ENCODE measurements around the gene ILK. TPM values are rescaled to one million over a fixed set of nuclear protein-coding genes. Genes with fewer than 3 reads are reported as not detected.

The ILK gene
- total RNA-seq, 2 experiments from 2014 or later, result 135 to 138 TPM

DNA sequence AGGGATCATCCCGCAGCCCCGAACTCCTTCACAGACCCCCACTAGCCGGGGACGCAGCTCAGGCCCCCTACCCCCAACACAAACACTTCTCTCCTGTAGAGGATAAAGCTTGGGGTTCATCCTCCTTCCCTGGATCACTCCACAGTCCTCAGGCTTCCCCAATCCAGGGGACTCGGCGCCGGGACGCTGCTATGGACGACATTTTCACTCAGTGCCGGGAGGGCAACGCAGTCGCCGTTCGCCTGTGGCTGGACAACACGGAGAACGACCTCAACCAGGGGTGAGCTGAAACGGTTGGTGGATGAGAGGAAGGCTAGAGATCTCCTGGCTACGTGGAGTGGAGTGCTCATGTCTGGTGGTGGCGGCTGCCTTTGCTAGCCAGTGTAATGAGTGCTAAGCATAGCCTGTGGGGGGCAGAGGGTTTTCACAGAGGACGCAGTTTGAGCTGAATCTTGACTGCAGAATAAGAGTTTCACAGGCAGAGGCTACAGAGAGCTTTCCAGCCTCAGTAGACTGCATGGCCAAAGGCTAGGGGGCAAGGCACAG is 580 bp downstream of the ILK start:
- Mint-ChIP-seq H3K9me3 (no peaks in the 10 kb centered on the region), H3K27me3 (no peaks in the 10 kb centered on the region), H3K4me3 (no peak overlapping the region), H3K27ac (no peak overlapping the region), H3K4me1 (peaks cover 20% of the 10 kb centered on the region), H3K36me3 (ENCODE audit: low read depth) (peaks cover 42% of the 10 kb centered on the region)
- ChIA-PET CTCF (interaction anchor here (0.5 to 4.0 kb wide), 16 partner anchors 8 to 151 kb away, joined by 3 to 64 read pairs (median 5); partner anchors contain the start of genes ARFIP2, MRPL17, TAF10 and TIMM10B), POLR2A (interaction anchor here (0.5 to 8.4 kb wide), 16 partner anchors 8 to 214 kb away, joined by 3 to 108 read pairs (median 6); partner anchors contain the start of genes ARFIP2, MRPL17, SMPD1 and TAF10)
- peak; percentile 68 for DNase-seq

- POLR2A ChIA-PET, result interaction anchor here (0.6 to 8.4 kb wide), 15 partner anchors 8 to 215 kb away, joined by 3 to 108 read pairs (median 6); partner anchors contain the start of genes ARFIP2, MRPL17, SMPD1 and TAF10
Measured at GRCh38 chr11:6604790-6605189, 1.2 kb downstream of the ILK start.

GRCh38 chr11:6606471-6607189 is 3.1 kb downstream of the ILK start:
- H3K9me3 Mint-ChIP-seq, result no peaks in the 10 kb centered on the region
- H3K4me3 Mint-ChIP-seq, result no peak overlapping the region
- ChIA-PET POLR2A (interaction anchor here (0.8 to 8.4 kb wide), 5 partner anchors 9 to 105 kb away, joined by 3 to 108 read pairs (median 8); partner anchors contain the start of genes MRPL17 and TPP1), CTCF (interaction anchor here (0.8 to 1.6 kb wide), 2 partner anchors 12 to 77 kb away, joined by 3 to 14 read pairs; partner anchors contain the start of genes MRPL17 and TPP1)
- H3K4me1 Mint-ChIP-seq, result peaks cover 43% of the 10 kb centered on the region
- DNase-seq, result peak; percentile 76
- H3K36me3 Mint-ChIP-seq (ENCODE audit: low read depth), result peaks cover 56% of the 10 kb centered on the region
- no peaks in the 10 kb centered on the region for H3K27me3 Mint-ChIP-seq
- no peak overlapping the region for H3K27ac Mint-ChIP-seq

More at GRCh38 chr11:6604790-6605189, 1.2 kb downstream of the ILK start:
- Mint-ChIP-seq H3K27ac (no peak overlapping the region), H3K36me3 (ENCODE audit: low read depth) (peaks cover 42% of the 10 kb centered on the region), H3K27me3 (no peaks in the 10 kb centered on the region), H3K9me3 (no peaks in the 10 kb centered on the region), H3K4me3 (no peak overlapping the region), H3K4me1 (peaks cover 25% of the 10 kb centered on the region)
- CTCF ChIA-PET, result interaction anchor here (0.5 to 4.0 kb wide), 13 partner anchors 8 to 150 kb away, joined by 3 to 64 read pairs (median 6); partner anchors contain the start of genes ARFIP2, MRPL17, TIMM10B and TPP1
- DNase-seq, result no peak

DNA sequence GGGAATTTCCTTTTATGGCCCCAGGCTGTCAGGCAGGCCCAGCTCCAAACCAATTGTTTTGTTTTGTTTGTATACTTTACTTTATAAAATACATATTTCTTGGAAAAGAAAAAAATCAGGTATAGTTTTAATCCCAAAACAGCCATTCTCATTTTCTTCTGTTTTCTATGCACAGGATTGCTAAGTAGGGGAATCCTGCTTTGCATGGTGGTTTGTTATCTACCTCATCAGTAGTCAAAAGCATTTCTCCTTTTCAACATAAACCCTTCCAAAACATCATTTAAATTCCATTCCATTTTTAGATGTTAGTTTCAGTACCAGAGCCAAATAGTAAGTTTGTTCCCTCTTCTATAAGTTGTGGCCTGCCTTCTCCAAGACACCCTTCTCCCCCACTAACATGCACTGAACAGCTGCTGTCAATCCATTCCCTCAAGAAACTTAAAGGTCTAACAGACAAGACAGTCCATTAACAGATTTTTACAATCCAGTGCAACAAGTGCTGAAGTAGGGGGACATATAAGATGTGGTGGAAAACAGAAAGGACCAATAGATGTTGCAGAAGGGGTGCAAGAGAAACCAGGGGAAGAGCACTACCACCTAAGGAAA is 3.7 kb downstream of the ILK start:
- H3K27me3 Mint-ChIP-seq, result no peaks in the 10 kb centered on the region
- peaks cover 44% of the 10 kb centered on the region for H3K4me1 Mint-ChIP-seq
- DNase-seq, result no peak
- no peaks in the 10 kb centered on the region for H3K9me3 Mint-ChIP-seq
- H3K27ac Mint-ChIP-seq, result no peak overlapping the region
- H3K4me3 Mint-ChIP-seq, result peak overlapping the region; percentile 33
- ChIA-PET POLR2A (interaction anchor here (0.8 to 8.4 kb wide), 5 partner anchors 8 to 106 kb away, joined by 3 to 108 read pairs (median 8); partner anchors contain the start of genes MRPL17 and TPP1), CTCF (interaction anchor here (0.8 to 1.6 kb wide), 4 partner anchors 10 to 76 kb away, joined by 3 to 14 read pairs (median 3); partner anchors contain the start of genes MRPL17 and TPP1)
- H3K36me3 Mint-ChIP-seq (ENCODE audit: low read depth), result peaks cover 52% of the 10 kb centered on the region

DNA sequence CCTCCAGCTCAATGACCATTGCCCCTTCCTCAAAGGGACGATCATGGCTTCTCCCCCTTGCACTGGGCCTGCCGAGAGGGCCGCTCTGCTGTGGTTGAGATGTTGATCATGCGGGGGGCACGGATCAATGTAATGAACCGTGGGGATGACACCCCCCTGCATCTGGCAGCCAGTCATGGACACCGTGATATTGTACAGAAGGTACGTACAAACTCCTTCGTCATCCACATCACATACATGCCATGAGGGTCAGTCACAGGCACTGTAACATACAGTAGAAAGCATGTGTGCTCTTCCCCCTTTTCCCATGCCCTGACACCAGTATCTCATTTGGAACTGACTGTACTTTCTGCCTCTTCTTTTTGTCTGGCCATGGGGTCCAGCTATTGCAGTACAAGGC is 4.4 kb downstream of the ILK start:
- peaks cover 44% of the 10 kb centered on the region for H3K4me1 Mint-ChIP-seq
- no peak overlapping the region for H3K4me3 Mint-ChIP-seq
- H3K27me3 Mint-ChIP-seq, result no peaks in the 10 kb centered on the region
- DNase-seq, result no peak
- H3K27ac Mint-ChIP-seq, result peak overlapping the region; percentile 47
- peaks cover 52% of the 10 kb centered on the region for H3K36me3 Mint-ChIP-seq (ENCODE audit: low read depth)
- ChIA-PET CTCF (interaction anchor here (0.8 to 1.6 kb wide), 4 partner anchors 10 to 75 kb away, joined by 3 to 14 read pairs (median 5); partner anchors contain the start of gene MRPL17), POLR2A (interaction anchor here (1.1 to 8.4 kb wide), 4 partner anchors 12 to 206 kb away, joined by 3 to 108 read pairs (median 10); partner anchors contain the start of genes MRPL17 and TPP1)
- H3K9me3 Mint-ChIP-seq, result no peaks in the 10 kb centered on the region

- Mint-ChIP-seq H3K36me3 (ENCODE audit: low read depth) (peaks cover 52% of the 10 kb centered on the region), H3K9me3 (no peaks in the 10 kb centered on the region), H3K4me3 (no peak overlapping the region), H3K27ac (no peak overlapping the region), H3K27me3 (no peaks in the 10 kb centered on the region), H3K4me1 (peaks cover 44% of the 10 kb centered on the region)
- ChIA-PET POLR2A (interaction anchor here (1.1 to 8.4 kb wide), 5 partner anchors 11 to 207 kb away, joined by 3 to 108 read pairs (median 8); partner anchors contain the start of genes MRPL17 and TPP1), CTCF (interaction anchor here (0.7 to 1.5 kb wide), 3 partner anchors 9 to 74 kb away, joined by 3 to 7 read pairs (median 3); partner anchors contain the start of gene MRPL17)
- DNase-seq, result no peak
Measured at GRCh38 chr11:6608726-6609501, 5.3 kb downstream of the ILK start.

DNA sequence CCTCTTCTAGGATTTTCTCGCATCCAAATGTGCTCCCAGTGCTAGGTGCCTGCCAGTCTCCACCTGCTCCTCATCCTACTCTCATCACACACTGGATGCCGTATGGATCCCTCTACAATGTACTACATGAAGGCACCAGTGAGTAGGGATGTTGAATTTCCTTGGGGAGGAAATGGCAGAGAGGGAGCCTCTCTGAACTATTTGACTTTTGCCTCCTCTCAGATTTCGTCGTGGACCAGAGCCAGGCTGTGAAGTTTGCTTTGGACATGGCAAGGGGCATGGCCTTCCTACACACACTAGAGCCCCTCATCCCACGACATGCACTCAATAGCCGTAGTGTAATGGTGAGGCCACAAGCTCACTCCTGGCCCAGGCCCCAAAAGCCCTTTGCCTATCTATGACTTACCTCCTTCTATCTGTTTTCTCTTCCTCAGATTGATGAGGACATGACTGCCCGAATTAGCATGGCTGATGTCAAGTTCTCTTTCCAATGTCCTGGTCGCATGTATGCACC is 6.0 kb downstream of the ILK start:
- peak overlapping the region; percentile 26 for H3K4me3 Mint-ChIP-seq
- ChIA-PET POLR2A (interaction anchor here (1.1 to 8.4 kb wide), 3 partner anchors 10 to 14 kb away, joined by 3 to 108 read pairs (median 6); partner anchors contain the start of gene TPP1), CTCF (interaction anchor here (0.7 kb wide), 1 partner anchor 8 kb away, joined by 3 read pairs; no protein-coding TSS in a partner anchor)
- no peaks in the 10 kb centered on the region for H3K27me3 Mint-ChIP-seq
- peak overlapping the region; percentile 42 for H3K27ac Mint-ChIP-seq
- peaks cover 44% of the 10 kb centered on the region for H3K4me1 Mint-ChIP-seq
- H3K36me3 Mint-ChIP-seq (ENCODE audit: low read depth), result peaks cover 52% of the 10 kb centered on the region
- no peaks in the 10 kb centered on the region for H3K9me3 Mint-ChIP-seq
- DNase-seq, result no peak

DNA sequence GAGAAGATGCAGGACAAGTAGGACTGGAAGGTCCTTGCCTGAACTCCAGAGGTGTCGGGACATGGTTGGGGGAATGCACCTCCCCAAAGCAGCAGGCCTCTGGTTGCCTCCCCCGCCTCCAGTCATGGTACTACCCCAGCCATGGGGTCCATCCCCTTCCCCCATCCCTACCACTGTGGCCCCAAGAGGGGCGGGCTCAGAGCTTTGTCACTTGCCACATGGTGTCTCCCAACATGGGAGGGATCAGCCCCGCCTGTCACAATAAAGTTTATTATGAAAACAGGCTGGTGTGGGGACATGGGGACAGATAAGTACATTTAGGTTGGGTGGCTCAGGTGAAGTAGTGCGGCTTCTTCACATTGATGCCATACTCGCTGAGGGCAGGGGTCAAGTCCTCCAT is 7.0 kb downstream of the ILK start:
- POLR2A ChIA-PET, result interaction anchor here (1.7 to 2.9 kb wide), 4 partner anchors 9 to 72 kb away, joined by 6 to 37 read pairs (median 12); partner anchors contain the start of genes MRPL17 and TPP1
- DNase-seq, result peak; percentile 15
- H3K4me3 Mint-ChIP-seq, result peak overlapping the region; percentile 88
- peaks cover 44% of the 10 kb centered on the region for H3K4me1 Mint-ChIP-seq
- H3K27ac Mint-ChIP-seq, result peak overlapping the region; percentile 87
- CTCF ChIA-PET, result interaction anchor here (3.1 kb wide), 1 partner anchor 73 kb away, joined by 30 read pairs; the partner anchor contains the start of gene MRPL17
- peaks cover 55% of the 10 kb centered on the region for H3K36me3 Mint-ChIP-seq (ENCODE audit: low read depth)
- no peaks in the 10 kb centered on the region for H3K9me3 Mint-ChIP-seq
- H3K27me3 Mint-ChIP-seq, result no peaks in the 10 kb centered on the region

- POLR2A ChIA-PET, result interaction anchor here (0.7 to 3.6 kb wide), 19 partner anchors 8 to 232 kb away, joined by 3 to 37 read pairs (median 5); partner anchors contain the start of genes ARFIP2, ILK, MRPL17 and RRP8
- CTCF ChIA-PET, result interaction anchor here (0.6 to 3.1 kb wide), 9 partner anchors 9 to 232 kb away, joined by 3 to 30 read pairs (median 4); partner anchors contain the start of genes ARFIP2, ILK, MRPL17 and RRP8
- peak; percentile 18 for DNase-seq
- Mint-ChIP-seq H3K36me3 (ENCODE audit: low read depth) (peaks cover 57% of the 10 kb centered on the region), H3K9me3 (no peaks in the 10 kb centered on the region), H3K27ac (peak overlapping the region; percentile 87), H3K4me1 (peaks cover 46% of the 10 kb centered on the region), H3K4me3 (peak overlapping the region; percentile 88), H3K27me3 (no peaks in the 10 kb centered on the region)
Measured at GRCh38 chr11:6611092-6611962, 7.8 kb downstream of the ILK start.

- Mint-ChIP-seq H3K27ac (peak overlapping the region; percentile 87), H3K4me1 (peaks cover 50% of the 10 kb centered on the region), H3K27me3 (no peaks in the 10 kb centered on the region), H3K36me3 (ENCODE audit: low read depth) (peaks cover 59% of the 10 kb centered on the region), H3K9me3 (no peaks in the 10 kb centered on the region), H3K4me3 (peak overlapping the region; percentile 88)
- POLR2A ChIA-PET, result interaction anchor here (0.7 to 3.6 kb wide), 21 partner anchors 7 to 922 kb away, joined by 3 to 37 read pairs (median 5); partner anchors contain the start of genes APBB1, ARFIP2, ILK and MRPL17
- DNase-seq, result no peak
- CTCF ChIA-PET, result interaction anchor here (0.6 to 3.1 kb wide), 9 partner anchors 9 to 233 kb away, joined by 3 to 30 read pairs (median 4); partner anchors contain the start of genes ARFIP2, ILK, MRPL17 and RRP8
Measured at GRCh38 chr11:6611963-6612212, 8.3 kb downstream of the ILK start.
